Measurements from ENCODE around the gene PSD2. TPM values are rescaled to one million over a fixed set of nuclear protein-coding genes. Genes with fewer than 3 reads are reported as not detected.

Gene PSD2
- total RNA-seq, 1 experiment from 2014 or later = not detected

DNA sequence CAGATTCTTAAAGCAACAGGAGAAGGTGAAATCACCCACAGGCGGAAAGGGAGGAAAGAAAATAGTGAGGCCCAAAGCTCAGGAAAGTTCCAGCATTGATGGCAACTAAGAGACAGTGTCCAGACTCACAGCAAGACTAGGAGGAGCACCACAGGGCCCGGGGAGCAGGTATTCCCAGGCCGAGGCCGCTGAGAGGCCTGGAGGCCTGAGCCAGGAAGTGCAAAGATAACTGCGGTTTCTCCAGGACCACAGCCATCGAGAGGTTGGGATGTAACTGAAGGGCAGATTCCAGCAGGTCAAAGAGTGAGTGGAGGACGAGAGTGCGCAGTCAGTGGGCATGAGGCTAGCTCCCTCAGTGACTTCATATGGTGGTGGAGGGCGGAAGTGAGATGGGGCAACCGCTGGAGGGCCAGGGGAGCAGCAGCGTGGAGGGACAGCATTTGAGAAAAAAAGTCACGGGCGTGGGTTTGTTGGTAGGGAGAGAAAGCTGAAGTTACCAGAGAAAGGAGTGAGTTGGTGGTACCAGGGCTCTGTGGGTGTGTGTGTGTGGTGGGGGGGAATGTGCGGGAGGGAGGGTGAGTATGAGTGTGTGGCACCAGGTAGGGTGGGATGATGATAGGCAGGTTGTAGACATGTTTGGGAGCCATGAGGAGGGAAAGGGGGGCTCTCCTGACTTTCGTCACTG, 89.7 kb downstream of the PSD2 start:
- BruUV-seq (replicated peaks) = no TSS peak
- peaks cover 70% of the 10 kb centered on the region for H3K27me3 Mint-ChIP-seq (ENCODE audit: unreplicated experiment)
- H3K36me3 Mint-ChIP-seq (ENCODE audit: insufficient read depth, unreplicated experiment) = no peaks in the 10 kb centered on the region
- intact Hi-C loops (cut with micrococcal nuclease; ENCODE audit: unreplicated experiment) = no loop called here
- no peaks in the 10 kb centered on the region for H3K9me3 Mint-ChIP-seq (ENCODE audit: low read depth, unreplicated experiment)
- DNase-seq = no peak
- no peak overlapping the region for H3K4me3 Mint-ChIP-seq (ENCODE audit: low read depth, unreplicated experiment)
- CTCF ChIA-PET = interaction anchor here (0.7 kb wide), 1 partner anchor 17 kb away, joined by 4 read pairs; no protein-coding TSS in a partner anchor
- no peak overlapping the region for H3K27ac Mint-ChIP-seq (ENCODE audit: unreplicated experiment)
- TF ChIP-seq CTCF (IDR thresholded peaks at IDR 0.05; ENCODE audit: unreplicated experiment) = no peak
- H3K4me1 Mint-ChIP-seq (ENCODE audit: low read depth, unreplicated experiment) = no peaks in the 10 kb centered on the region

- no peak overlapping the region for H3K4me3 Mint-ChIP-seq (ENCODE audit: low read depth, unreplicated experiment)
- intact Hi-C loops (cut with micrococcal nuclease; ENCODE audit: unreplicated experiment) = no loop called here
- no peak for DNase-seq
- H3K27me3 Mint-ChIP-seq (ENCODE audit: unreplicated experiment) = peaks cover 73% of the 10 kb centered on the region
- no peak overlapping the region for H3K27ac Mint-ChIP-seq (ENCODE audit: unreplicated experiment)
- H3K4me1 Mint-ChIP-seq (ENCODE audit: low read depth, unreplicated experiment) = no peaks in the 10 kb centered on the region
- TF ChIP-seq CTCF (IDR thresholded peaks at IDR 0.05; ENCODE audit: unreplicated experiment) = no peak
- H3K9me3 Mint-ChIP-seq (ENCODE audit: low read depth, unreplicated experiment) = no peaks in the 10 kb centered on the region
- CTCF ChIA-PET = no interaction called here
- BruUV-seq (replicated peaks) = no TSS peak
- H3K36me3 Mint-ChIP-seq (ENCODE audit: insufficient read depth, unreplicated experiment) = no peaks in the 10 kb centered on the region
These were observed 90.2 kb downstream of the PSD2 start for GRCh38 chr5:139885857-139886208.

DNA sequence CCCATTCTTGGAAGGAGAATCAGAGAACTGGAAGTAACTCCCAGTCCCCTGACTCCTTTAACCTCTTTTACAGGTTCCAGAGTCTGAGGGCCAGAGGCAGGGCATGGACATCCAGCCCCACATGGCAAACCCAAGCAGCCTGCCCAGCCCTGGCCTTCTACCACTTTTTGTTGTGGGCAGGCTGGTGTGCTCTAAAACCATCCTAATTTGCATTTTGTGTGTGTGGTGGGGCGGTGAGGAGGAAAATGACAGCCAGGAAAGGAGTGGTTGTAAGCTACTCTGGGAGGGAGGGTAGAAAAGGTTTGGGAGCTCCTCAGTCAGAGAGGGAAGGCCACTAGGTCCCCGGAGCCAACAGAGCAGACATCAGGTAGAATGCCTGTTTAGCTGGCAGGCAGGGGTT, 90.6 kb downstream of the PSD2 start:
- Mint-ChIP-seq H3K4me3 (ENCODE audit: low read depth, unreplicated experiment) (no peak overlapping the region), H3K36me3 (ENCODE audit: insufficient read depth, unreplicated experiment) (no peaks in the 10 kb centered on the region), H3K9me3 (ENCODE audit: low read depth, unreplicated experiment) (no peaks in the 10 kb centered on the region), H3K4me1 (ENCODE audit: low read depth, unreplicated experiment) (no peaks in the 10 kb centered on the region), H3K27me3 (ENCODE audit: unreplicated experiment) (peaks cover 77% of the 10 kb centered on the region), H3K27ac (ENCODE audit: unreplicated experiment) (no peak overlapping the region)
- BruUV-seq (replicated peaks) = no TSS peak
- no peak for DNase-seq
- CTCF ChIA-PET = no interaction called here
- no peak for TF ChIP-seq CTCF (IDR thresholded peaks at IDR 0.05; ENCODE audit: unreplicated experiment)
- intact Hi-C loops (cut with micrococcal nuclease; ENCODE audit: unreplicated experiment) = no loop called here

DNA sequence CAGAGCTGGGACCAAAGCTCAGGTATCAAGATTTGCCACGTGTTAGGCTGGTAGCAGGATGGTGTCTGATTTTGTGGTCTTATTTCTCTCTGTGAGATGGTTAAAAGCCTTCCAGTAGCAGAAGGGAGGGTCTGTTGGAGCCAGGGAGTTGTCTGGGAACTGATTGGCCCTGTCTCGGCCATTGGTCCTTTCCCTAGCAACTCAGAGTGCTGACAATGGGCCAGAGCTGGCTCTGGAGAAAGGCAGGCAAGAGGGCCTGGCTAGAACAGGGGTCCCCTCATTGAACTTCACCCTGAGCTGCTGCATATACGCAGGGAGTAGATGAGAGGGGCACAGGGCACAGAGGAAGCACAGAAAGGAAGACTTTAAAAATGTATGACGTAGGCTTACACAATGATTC, 92.8 kb downstream of the PSD2 start:
- Mint-ChIP-seq H3K36me3 (ENCODE audit: insufficient read depth, unreplicated experiment) (no peaks in the 10 kb centered on the region), H3K27ac (ENCODE audit: unreplicated experiment) (no peak overlapping the region), H3K9me3 (ENCODE audit: low read depth, unreplicated experiment) (no peaks in the 10 kb centered on the region), H3K4me3 (ENCODE audit: low read depth, unreplicated experiment) (no peak overlapping the region), H3K4me1 (ENCODE audit: low read depth, unreplicated experiment) (no peaks in the 10 kb centered on the region), H3K27me3 (ENCODE audit: unreplicated experiment) (peaks cover 92% of the 10 kb centered on the region)
- intact Hi-C loops (cut with micrococcal nuclease; ENCODE audit: unreplicated experiment) = no loop called here
- no TSS peak for BruUV-seq (replicated peaks)
- DNase-seq = no peak
- no peak for TF ChIP-seq CTCF (IDR thresholded peaks at IDR 0.05; ENCODE audit: unreplicated experiment)
- CTCF ChIA-PET = interaction anchor here (1.2 kb wide), 1 partner anchor 15 kb away, joined by 7 read pairs; no protein-coding TSS in a partner anchor

Measured in Calu3 (cell line).